GM18951 (cell line): ENCODE measurements around the gene CLPTM1.

Experiments
- POLR2A ChIP-seq: IDR thresholded peaks from 4 replicates; pipeline ENCODE4 v1.6.1; 2011; ENCODE audit warnings: mild to moderate bottlenecking; ENCODE audit not compliant: insufficient read length, insufficient read depth; ENCODE audit errors: extremely low read depth
- in situ Hi-C: fragments of 300-500 bp; cut with MboI; formaldehyde crosslinking; loops from one replicate; pipeline ENCODE4 v1.12.0; 2022; ENCODE audit warnings: low sequenced_read_pairs, mixed read lengths, inconsistent platforms; ENCODE audit not compliant: unreplicated experiment

CLPTM1 gene

DNA sequence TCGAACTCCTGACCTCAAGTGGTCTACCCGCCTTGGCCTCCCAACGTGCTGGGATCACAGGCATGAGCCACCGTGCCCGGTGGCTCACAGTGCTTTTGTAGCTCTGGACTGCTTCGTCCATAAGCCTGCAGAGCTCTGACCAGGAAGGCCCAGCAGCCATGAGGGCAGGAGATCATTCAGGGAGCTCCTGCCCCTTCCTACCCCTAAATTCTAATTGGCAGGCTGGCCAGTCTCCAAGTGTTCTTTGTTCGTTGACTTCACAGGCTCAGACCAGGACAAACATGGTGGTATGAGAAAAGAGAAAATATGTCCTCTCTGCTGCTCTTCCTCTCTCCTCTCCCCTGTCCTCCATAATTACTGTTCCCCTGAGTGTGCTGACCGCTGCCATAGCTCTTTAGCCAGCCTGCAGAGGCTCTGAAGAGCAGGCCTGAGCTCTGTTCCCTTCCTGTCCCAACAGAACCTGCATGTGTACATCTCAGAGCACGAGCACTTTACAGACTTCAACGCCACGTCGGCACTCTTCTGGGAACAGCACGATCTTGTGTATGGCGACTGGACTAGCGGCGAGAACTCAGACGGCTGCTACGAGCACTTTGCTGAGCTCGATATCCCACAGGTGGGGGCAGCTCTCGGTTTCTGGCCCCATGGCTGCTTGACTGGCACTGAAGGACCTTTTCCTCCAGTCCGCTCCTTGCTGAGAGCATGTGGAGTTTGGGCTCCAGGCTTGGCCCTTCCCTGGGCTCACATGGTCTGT is 19.0 kb downstream of the CLPTM1 start:
- TF ChIP-seq POLR2A, result no peak
- in situ Hi-C loops, result no loop called here

DNA sequence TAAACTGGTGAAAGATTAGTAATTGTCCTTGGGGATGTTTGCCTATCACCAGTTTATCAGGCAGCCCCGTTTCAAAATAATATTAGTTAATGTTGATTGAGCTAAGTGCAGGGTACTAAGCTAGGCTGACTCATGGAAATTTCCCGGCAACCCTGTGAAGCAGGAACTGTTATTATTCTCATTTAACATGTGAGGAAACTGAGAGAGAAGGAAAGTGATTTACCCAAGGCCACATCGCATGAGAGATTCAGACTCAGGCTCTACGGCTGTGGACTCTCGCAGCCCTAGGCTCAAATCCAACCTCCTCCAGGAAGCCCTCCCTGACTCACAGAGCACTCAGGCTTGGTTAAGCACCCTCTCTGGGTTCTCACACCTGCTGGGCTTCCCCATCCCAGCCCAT is 19.7 kb downstream of the CLPTM1 start:
- no peak for TF ChIP-seq POLR2A
- in situ Hi-C loops, result no loop called here

DNA sequence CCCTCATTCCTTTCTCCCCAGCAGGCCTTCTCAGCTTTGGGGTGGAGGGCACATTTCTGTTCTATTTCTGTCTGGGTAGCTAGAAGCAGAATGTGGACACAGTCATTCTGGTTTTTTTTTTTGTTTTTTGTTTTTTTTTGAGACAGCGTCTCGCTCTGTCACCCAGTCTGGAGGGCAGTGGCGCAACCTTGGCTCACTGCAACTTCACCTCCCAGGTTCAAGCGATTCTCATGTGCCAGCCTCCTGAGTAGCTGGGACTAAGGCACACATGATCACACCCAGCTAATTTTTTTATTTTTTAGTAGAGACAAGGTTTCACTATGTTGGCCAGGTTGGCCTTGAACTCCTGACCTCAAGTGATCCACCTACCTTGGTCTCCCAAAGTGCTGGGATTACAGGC is 20.3 kb downstream of the CLPTM1 start:
- in situ Hi-C loops, result no loop called here
- TF ChIP-seq POLR2A, result no peak

GRCh38 chr19:44984005-44984404 is 28.8 kb downstream of the CLPTM1 start:
- TF ChIP-seq POLR2A, result no peak
- in situ Hi-C loops, result no loop called here

GRCh38 chr19:44985445-44985844 is 30.3 kb downstream of the CLPTM1 start:
- in situ Hi-C loops, result no loop called here
- no peak for TF ChIP-seq POLR2A

DNA sequence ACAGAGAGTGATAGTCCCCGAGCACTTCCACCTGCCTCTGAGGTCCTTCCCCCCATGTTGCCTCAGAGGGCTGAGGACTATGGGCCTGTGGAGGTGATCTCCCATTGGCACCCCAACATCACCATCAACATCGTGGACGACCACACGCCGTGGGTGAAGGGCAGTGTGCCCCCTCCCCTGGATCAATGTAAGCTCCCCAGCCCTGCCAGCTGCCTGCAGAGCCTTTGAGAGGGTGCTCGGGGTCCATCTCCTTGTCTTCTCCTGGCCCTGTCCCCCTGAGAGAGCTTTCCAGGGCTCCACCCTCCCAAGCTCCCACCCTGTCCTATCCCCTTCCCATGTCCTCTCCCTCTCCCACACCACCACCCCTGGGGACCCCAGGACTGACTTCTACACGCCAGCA is 31.2 kb downstream of the CLPTM1 start:
- in situ Hi-C loops, result no loop called here

GRCh38 chr19:44987148-44987675 is 32.0 kb downstream of the CLPTM1 start:
- no peak for TF ChIP-seq POLR2A
- in situ Hi-C loops, result no loop called here

More for the DNA sequence above, 31.2 kb downstream of the CLPTM1 start:
- TF ChIP-seq POLR2A, result no peak

GRCh38 chr19:44988273-44988672 is 33.1 kb downstream of the CLPTM1 start:
- in situ Hi-C loops, result no loop called here
- TF ChIP-seq POLR2A, result no peak

GRCh38 chr19:44988896-44989556 is 33.8 kb downstream of the CLPTM1 start:
- no peak for TF ChIP-seq POLR2A
- in situ Hi-C loops, result no loop called here

GRCh38 chr19:44990459-44990858 is 35.3 kb downstream of the CLPTM1 start:
- no peak for TF ChIP-seq POLR2A
- in situ Hi-C loops, result loop anchor here (5.0 kb wide), 1 partner anchor 67 kb away; no protein-coding TSS in a partner anchor

GRCh38 chr19:44990966-44991365 is 35.8 kb downstream of the CLPTM1 start:
- no peak for TF ChIP-seq POLR2A
- in situ Hi-C loops, result loop anchor here (5.0 kb wide), 1 partner anchor 66 kb away; no protein-coding TSS in a partner anchor

GRCh38 chr19:44992336-44993163 is 37.4 kb downstream of the CLPTM1 start:
- no peak for TF ChIP-seq POLR2A
- in situ Hi-C loops, result loop anchor here (5.0 kb wide), 1 partner anchor 65 kb away; no protein-coding TSS in a partner anchor

- in situ Hi-C loops, result loop anchor here (5.0 kb wide), 1 partner anchor 64 kb away; no protein-coding TSS in a partner anchor
- no peak for TF ChIP-seq POLR2A
Observed at GRCh38 chr19:44993526-44993925, 38.3 kb downstream of the CLPTM1 start.
